ENCODE data around the gene NAA38.
A peak's percentile ranks its signal among the peaks of the same experiment; 100 is the strongest.

The NAA38 gene

GRCh38 chr17:7835814-7836595 is 21.4 kb downstream of the NAA38 start (continued):
- TF ChIP-seq ZBTB49 (tag by site-specific recombination; IDR thresholded peaks at IDR 0.05; ENCODE audit: low read depth) (no peak), ZIC2 (tag by site-specific recombination; IDR thresholded peaks at IDR 0.05) (peak; percentile 9; the same call in 1 of the 2 replicates), ZNF629 (tag by site-specific recombination; IDR thresholded peaks at IDR 0.05) (no peak), ZNF600 (tag by site-specific recombination; IDR thresholded peaks at IDR 0.05) (peak; percentile 57), ZNF555 (tag by site-specific recombination; conservative IDR thresholded peaks at IDR 0.05) (no peak), ZNF157 (tag by site-specific recombination; IDR thresholded peaks at IDR 0.05) (no peak), ZNF701 (tag by site-specific recombination; IDR thresholded peaks at IDR 0.05) (no peak), ZFP3 (tag by site-specific recombination; IDR thresholded peaks at IDR 0.05; ENCODE audit: low read depth) (no peak), ATF2 (tag by site-specific recombination; IDR thresholded peaks at IDR 0.05; ENCODE audit: low read depth) (no peak), ZNF211 (tag by site-specific recombination; IDR thresholded peaks at IDR 0.05; ENCODE audit: low read depth) (no peak), ZNF138 (tag by site-specific recombination; IDR thresholded peaks at IDR 0.05; ENCODE audit: borderline replicate concordance) (no peak), ZNF558 (tag by site-specific recombination; IDR thresholded peaks at IDR 0.05) (no peak), ZNF280C (tag by site-specific recombination; IDR thresholded peaks at IDR 0.05) (no peak), ZBTB48 (tag by site-specific recombination; IDR thresholded peaks at IDR 0.05) (no peak), SP7 (tag by site-specific recombination; IDR thresholded peaks at IDR 0.05) (no peak; the same call in 1 of the 2 replicates), ZBTB7A (tag by site-specific recombination; IDR thresholded peaks at IDR 0.05; ENCODE audit: low read depth) (peak; percentile 12; the same call in 1 of the 2 replicates), ZBTB1 (tag by site-specific recombination; IDR thresholded peaks at IDR 0.05) (no peak), ZBTB20 (tag by site-specific recombination; IDR thresholded peaks at IDR 0.05) (peak; percentile 93), FEZF1 (tag by site-specific recombination; IDR thresholded peaks at IDR 0.05) (peak; percentile 10; the same call in 1 of the 2 replicates), ZFP41 (tag by site-specific recombination; IDR thresholded peaks at IDR 0.05; ENCODE audit: borderline replicate concordance) (no peak), ZNF571 (tag by site-specific recombination; IDR thresholded peaks at IDR 0.05) (no peak), ZNF18 (tag by site-specific recombination; IDR thresholded peaks at IDR 0.05) (no peak), ELK4 (IDR thresholded peaks at IDR 0.05; ENCODE audit: borderline replicate concordance, low read depth, low read length) (no peak), KLF16 (tag by site-specific recombination; IDR thresholded peaks at IDR 0.05) (peak; percentile 68; the same call in 1 of the 2 replicates), ZNF366 (tag by site-specific recombination; conservative IDR thresholded peaks at IDR 0.05) (peak; percentile 62), ZNF266 (tag by site-specific recombination; IDR thresholded peaks at IDR 0.05; ENCODE audit: low read depth) (no peak), SCRT2 (tag by site-specific recombination; IDR thresholded peaks at IDR 0.05) (peak; percentile 90), KLF10 (tag by site-specific recombination; IDR thresholded peaks at IDR 0.05) (peak; percentile 53; the same call in 1 of the 2 replicates)

Measured in HEK293 (cell line).